HG03520 (cell line): Measurements from ENCODE around the gene LRRC49.
"Not testable (repeated sequence)": the region's sequence is repeated elsewhere in the genome, so short reads cannot be mapped to it uniquely, and the experiment has no call there.

Source experiments
- ATAC-seq: cut with Tn5 transposase; IDR thresholded peaks from one replicate; pipeline ENCODE4 v1.9.1; 2021; ENCODE audit warnings: mild to moderate bottlenecking, moderate library complexity; ENCODE audit not compliant: unreplicated experiment

The LRRC49 gene

DNA sequence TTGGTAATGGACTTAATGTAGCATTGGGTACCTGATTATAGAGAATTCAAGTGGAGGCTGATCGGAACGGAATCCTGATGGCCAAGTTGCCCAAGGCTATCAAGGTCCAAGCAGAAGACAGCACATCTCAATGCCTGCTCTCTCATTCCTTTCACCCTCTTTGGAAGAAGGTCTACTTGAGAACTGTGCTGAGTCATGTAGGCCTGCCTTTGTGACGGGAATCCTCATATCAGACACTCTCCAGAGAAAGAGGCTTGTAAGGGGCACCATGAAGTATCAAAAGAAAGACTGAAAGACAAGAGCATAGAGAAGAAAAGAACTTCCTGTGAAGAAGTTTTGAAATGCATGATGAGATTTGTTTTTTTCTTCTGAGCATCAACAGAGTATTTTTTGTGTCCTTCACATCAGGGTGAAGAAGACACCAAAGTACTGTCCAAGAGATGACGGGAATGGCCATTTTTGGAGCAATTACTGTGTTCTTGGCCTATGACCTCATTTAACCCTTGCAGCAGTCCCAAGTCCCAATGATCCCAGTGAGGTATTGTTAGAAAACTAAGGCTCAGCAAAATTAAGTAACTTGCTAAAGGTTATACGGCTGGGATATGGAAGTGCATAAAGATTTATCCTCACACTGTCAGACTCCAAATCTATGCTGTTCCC lies 25.5 kb upstream of the LRRC49 start:
- no peak for ATAC-seq

DNA sequence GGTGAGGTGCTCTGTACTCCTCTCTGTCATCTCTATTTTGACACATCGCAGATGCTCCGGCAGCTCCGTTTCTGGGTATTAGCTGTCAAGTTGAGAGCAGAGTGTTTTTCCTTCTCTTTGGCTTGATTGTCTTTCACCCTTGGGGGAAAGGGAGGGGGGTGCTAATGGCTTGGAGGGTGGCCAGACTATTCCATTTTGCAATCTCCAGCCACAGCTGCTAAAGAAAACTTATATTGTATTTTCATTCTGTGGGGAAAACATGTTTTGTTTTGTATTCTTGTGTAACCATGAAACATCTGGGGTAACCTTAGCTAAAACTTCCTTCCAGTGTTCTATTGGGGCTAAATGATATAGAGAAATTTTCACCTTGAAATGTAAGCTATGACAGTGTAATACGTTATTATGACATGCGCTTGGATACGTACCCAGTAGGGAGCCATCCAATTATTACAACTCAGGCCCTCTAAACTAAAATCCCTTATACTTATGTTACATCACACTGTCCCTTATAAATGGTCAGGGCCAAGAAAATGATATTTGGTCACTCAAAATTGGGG lies 24.6 kb upstream of the LRRC49 start:
- ATAC-seq: no peak

DNA sequence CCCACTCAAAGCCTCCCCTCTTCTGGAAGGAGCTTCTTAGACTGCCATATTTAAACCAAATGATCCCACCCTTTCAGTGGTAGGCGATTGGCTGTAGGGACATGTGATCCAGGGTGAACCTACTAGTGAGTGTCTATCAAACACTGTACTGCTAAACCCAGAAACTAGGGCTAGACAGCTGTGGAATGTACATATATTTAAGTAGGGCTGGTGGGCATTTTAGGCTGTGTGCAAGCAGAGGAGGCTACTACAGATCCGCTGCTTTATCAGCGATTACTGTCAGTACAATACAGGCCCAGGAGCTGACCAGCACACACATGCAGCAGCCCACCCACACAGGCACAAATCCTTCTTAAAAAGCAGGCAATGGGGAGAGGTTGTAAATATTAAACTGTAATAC lies 23.3 kb upstream of the LRRC49 start:
- no peak for ATAC-seq

DNA sequence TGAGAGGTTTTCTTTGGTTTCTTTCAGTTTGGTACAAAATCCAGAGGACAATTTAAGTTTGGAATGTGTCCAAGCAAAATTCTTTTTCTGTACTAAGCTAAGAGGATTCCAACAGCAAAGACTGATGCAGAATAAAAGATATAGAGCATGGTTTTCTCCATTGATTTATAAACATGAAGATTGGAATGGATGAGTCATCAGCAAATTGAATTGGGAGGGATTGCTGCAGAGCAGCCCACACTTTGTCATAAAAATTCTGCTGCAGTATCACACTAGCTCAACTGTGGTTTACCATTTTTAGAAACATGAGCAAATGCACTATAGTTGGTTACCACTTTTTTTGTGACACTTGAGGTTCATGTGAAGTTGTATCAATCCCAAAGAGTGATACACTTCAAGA lies 22.6 kb upstream of the LRRC49 start:
- ATAC-seq: no peak

DNA sequence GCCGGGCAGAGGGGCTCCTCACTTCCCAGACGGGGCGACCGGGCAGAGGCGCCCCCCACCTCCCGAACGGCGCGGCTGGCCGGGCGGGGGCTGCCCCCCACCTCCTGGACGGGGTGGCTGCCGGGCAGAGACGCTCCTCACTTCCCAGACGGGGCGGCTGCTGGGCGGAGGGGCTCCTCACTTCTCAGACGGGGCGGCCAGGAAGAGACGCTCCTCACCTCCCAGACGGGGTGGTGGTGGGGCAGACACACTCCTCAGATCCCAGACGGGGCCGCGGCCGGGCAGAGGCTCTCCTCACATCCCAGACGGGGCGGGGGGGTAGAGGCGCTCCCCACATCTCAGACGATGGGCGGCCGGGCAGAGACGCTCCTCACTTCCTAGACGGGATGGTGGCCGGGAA lies 21.1 kb upstream of the LRRC49 start:
- not testable (repeated sequence) for ATAC-seq

DNA sequence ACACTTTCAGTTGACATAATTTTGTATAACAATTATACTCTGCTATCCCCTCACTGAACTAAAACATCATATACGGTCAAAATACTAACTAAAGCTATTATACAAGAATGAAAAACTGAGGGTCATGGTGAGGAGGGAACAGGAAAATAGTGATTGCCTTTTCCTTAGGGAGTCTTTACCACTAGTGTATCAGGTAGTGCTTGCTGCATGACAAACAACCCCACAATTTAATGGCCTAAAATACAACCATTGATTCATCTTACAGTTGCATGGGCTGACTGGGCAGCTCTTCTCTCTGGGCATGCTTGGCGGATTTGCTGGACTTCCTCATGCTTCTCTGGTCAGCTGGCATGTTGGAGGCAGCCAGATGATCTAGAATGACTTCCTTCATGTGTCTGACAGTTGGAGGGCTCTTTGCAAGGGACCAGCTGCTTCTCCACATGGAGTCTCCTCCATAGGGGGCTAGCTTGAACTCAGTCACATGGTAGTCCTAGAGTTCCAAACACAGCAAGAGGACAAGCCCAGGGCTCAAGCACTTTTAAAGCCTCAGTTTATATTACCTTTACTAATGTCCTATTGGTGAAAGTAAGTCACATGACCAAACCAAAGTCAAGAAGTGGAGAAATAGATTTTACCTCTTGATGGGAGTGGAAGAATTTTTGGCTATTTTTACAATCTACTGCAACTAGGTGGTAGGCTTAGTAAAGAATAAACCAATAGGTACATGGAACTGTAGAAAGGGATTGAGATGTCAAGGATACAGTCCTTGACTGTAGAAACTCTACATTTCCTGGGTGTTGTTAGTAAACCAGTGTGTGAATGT lies 19.2 kb upstream of the LRRC49 start:
- ATAC-seq: no peak

DNA sequence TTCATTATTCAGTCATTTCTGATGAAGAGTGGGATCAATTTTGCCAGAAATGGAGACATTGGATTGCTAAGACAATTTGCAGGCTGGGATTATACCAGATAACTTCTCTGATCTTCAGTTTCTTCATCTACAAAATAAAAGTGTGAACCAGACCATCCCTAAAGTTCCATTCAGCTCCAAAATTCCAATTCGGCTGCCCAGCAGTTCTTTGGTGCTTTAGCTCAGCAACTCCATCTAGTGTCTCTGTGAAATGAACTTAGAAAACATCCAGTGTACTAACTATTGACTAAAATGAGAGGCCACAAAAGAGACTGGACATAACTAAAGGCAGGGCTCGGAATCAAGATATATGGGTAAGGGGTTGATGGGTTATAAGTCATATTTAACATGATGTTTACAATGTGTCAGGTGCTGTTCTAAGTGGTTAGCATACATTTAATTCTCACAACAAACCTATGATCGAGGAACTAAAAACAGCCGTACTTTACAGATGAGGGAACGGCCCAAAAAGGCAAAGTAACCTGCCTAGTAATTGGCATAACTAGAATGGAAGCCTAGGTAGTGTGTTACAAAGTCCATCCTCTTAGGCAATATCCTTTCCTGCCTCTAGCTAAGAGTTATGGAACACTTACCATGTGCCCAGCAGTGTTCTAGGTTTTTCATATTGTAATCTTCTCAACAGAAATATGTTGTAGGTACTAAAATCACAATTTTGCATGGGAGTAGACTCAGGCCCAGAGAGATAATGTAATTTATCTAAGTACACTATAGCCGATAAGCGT lies 17.4 kb upstream of the LRRC49 start:
- no peak for ATAC-seq

DNA sequence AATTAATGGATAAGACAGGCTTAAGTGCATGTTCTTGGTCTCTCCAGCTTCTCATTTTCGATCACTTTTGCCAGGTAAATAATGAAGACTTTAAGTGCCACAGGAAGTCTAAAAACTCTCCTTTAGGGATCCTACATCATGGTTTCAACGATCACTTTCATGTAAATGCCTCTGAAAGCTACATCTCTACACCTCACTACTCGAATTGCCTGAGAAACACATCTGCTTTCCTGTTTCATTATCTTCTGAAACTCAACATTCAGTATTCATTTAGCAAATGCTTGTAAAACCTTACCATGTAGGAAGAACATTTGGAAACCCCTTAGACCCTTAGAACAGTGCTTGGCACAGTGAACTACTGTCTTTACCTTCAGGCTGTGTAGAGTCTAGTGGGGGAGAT lies 16.6 kb upstream of the LRRC49 start:
- no peak for ATAC-seq

DNA sequence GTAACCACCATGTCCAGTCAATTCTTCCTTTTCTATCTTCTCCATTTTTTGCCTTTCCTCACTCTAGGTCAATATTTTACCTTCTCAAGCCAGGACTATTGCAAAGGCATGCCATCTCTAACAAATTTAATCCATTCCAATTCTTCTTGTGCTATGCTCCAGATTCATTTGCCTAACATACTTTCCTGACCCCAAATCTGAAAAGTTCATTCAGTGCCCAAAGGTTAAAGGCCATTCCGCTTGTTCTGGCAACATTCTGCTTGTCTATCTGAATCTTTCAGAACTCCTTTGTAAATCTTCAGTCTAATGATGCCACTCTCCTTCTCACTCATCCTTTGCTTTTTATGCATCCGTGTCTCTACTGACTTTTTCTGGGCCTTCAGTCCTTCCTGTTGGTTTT lies 15.9 kb upstream of the LRRC49 start:
- no peak for ATAC-seq

DNA sequence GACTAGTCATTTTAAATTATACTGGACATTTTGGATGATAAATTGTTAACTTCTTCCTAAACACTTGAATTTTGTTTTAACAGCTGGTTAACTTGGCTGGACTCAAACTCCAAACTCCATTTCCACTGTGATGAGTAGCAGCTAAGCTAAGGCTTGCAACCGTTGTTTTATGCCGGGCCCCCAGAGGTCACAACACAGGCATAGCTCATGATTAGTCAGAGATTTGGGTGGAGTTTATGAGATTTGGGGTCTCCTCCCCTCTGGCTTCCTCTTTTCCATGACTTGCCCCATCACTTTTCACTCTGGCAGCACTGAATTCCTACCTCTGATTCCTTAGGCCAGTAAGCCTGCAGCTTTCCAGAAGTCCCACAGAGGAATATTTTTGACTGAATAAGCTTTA lies 13.2 kb upstream of the LRRC49 start:
- ATAC-seq: no peak

DNA sequence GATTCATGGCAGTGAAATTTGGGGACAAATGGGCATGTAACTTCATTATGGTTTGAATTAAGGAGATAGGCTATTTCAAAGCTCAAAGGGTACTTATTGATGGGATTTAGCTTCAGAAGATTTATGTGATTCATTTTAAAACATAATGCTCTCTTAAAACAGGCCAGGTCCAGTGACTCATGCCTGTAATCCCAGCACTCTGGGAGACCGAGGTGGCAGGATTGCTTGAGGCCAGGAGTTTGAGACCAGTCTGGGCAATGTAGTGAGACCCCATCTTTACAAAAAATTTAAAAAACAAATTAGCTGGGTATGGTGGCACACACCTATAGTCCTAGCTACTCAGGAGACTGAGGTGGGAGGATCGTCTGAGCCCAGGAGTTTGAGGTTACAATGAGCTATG lies 11.8 kb upstream of the LRRC49 start:
- no peak for ATAC-seq

DNA sequence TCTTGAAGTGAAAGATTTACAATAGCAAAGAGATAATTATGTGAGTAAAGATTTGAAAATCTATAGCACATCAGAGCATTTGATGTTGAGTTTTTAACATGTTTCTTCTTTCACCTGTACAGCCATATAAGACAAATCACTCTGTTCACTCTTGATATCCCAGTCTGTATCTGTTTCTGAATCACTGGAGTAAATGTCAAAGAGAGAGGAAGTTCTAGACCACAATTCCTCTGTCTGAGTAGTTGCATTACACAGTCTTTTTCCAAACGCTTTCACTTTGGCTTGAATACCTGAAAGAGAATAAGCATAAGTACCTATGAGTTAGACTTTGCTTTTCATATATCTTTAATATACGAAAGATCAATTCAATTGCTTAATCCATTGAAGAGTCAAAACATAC lies 10.3 kb upstream of the LRRC49 start:
- no peak for ATAC-seq

DNA sequence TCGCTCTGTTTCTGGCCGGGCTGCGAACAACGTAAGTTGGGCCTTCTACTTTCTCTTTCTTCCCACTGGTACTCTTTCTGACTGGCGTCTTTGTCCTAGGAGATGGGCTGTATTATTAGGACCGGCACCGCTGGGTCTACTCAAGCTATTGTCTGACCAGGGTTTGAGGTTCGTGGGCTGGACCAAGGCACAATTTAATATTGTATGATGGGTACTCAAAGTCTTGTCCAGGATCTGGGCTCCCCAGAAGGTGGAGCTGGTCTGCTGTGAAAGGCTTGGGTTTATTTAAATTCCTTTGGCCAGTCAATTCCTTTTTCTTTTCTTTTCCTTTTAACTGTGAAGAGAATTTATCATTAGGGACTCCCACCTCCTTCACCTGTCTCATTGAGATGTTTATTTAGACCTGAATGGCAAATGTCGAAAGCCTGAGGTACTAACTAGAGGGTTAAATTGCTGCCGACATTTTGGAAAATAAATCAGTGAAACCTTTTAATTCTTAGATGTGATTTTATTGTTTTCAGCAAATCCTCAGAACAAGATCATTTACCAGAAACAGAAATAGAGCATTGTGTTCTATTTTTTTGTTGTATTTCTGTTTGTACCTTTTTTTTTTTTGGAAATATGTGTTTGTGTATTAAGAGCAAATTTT lies 410 bp downstream of the LRRC49 start:
- ATAC-seq: peak; percentile 10

DNA sequence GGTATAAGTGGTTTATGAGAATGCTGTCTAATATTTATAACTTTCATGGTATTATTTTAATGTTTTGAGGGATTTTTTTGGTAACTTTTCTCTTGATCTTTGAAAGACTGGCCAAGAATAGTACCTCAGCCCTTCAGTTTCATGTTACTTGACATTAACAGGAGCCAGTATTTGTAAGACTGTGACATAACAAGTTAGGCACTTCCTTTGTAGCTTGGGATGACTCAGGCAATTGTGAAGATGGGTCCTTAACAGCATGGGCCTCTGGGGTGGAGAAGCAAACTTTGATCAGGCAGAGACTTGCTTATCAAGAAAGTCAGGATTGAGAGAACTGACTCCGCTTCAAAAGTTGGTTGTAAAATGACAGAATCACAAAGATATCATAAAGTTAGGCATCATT lies 9.5 kb downstream of the LRRC49 start:
- ATAC-seq: no peak

DNA sequence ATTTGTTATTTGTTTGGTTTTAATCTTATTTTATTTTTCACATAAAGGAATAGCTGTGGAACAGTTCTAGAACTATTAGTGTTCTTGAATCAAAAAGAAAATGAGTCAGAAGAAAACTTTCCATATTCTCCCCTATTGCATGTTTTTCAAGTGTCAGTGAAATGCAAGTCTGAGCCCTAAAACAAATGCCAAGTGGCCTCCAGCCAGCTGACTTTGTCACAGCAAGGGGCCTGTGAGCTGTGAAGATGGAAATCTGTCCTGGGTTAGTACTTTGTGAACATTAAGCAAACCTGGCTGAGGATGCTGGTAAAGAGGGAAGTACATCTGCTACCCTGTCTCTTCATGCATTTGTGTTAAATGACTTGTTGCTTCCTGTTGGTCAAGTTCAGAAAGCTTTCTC lies 14.2 kb downstream of the LRRC49 start:
- ATAC-seq: no peak

DNA sequence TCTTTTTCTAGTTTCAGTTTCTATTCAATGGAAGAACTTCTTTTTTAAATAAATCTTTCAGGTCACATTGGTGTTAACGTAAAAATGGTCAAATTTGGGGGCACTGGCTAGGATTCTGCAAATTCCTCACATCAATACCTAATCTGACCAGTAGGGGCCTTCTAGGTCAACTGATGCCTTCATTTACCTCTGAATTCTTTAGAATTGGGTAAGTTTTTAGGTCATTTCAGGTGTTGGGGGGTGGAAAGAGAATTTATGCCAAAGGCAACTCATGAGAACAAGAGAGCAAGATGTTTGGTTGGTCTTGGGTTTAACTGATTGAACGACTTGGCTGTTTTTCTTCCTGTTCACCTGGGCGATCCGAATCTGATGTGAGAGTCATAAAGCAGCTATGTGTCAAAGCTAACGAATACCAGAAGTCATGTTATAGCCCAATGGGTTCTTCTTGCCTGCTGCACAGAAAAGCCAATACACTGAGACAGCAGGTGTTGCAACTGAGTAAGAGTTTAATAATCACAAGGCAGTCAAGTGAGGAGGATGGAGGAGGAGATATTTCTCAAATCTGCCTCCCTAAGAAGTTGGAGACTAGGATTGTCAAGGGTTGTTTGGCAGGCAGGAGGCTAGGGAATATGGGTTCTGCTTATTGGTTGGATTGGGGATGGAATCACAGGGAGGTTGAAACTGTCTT lies 15.3 kb downstream of the LRRC49 start:
- ATAC-seq: no peak

DNA sequence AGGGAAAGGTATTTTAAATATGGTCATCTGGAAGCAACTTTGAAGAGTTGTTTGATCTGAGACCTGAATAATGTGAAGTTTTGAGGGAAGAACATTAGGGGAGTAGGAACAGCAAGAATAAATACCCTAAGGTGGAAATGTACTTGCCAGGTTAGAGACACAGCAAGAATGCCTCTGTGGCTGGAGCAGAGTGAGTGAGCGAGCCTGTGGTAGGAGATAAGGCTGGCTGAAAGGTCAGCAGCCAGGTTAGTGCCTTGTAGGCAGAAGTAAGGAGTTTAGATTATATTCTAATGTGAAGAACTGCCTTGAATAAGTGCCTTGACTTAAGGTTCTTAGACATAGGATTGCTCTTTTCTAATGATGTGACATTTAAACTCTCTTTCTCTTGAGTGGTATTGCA lies 18.3 kb downstream of the LRRC49 start:
- no peak for ATAC-seq

DNA sequence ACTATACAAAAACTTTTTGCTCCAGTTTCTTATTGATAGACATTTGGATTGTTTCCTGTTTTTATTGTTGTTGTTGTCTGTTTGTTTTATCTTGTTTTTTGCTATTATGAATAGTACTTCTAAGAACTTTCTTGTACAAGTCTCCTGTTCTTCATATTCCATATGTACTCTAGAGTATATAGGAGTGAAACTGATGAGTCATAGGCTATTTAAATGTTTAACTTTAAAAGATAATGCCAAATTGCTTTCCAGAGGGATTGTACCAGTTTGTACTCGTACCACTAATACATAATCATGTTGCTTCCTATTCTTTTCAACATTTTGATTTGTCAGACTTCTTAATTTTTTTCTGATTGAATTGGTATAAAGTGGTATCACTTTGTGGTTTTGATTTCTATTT lies 19.6 kb downstream of the LRRC49 start:
- ATAC-seq: no peak

DNA sequence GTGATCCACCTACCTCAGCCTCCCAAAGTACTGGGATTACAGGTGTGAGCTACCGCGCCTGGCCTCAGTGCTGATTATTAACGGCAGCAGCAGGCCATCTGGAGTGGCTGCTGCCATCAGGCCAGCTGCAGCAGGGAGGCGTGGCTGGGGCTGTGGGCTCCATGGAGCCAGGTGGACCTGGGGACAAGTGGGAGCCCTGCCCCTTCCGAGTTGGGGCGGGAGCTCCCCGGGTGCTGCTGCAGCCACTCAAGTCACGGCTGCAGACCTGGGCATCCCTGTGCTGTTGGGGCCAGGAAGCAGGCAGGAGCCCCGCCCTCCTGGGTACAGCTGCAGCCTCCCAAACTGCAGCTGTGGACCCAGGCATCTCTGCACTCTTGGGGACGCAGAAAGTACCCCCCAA lies 23.9 kb downstream of the LRRC49 start:
- no peak for ATAC-seq

DNA sequence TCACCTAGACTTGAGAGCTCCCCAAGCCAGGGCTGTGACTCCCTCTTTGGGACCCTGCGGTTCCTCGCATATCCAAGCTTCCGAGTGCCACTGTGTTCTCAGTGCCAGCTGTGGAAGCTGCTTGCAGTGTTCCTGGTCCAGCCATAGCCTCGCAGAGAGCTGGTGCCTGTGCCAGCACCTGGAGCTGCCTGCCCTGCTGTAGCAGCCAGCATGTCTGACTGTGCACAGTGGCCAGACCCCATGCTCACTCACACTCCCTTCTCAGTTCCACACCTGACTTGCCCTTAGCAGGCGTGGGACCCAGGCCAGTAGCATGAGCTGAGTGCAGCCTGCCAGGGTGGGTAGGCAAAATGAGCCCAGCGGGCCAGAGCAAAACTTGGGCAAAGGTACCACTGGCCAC lies 25.3 kb downstream of the LRRC49 start:
- no peak for ATAC-seq
